ENCODE results near the gene HACD2. TPM values are rescaled to one million over a fixed set of nuclear protein-coding genes. Genes with fewer than 3 reads are reported as not detected.
A peak's percentile ranks its signal among the peaks of the same experiment; 100 is the strongest.
"Not testable (repeated sequence)": the region's sequence is repeated elsewhere in the genome, so short reads cannot be mapped to it uniquely, and the experiment has no call there.

Gene HACD2
- total RNA-seq, 1 experiment from 2014 or later: 30.5 TPM

DNA sequence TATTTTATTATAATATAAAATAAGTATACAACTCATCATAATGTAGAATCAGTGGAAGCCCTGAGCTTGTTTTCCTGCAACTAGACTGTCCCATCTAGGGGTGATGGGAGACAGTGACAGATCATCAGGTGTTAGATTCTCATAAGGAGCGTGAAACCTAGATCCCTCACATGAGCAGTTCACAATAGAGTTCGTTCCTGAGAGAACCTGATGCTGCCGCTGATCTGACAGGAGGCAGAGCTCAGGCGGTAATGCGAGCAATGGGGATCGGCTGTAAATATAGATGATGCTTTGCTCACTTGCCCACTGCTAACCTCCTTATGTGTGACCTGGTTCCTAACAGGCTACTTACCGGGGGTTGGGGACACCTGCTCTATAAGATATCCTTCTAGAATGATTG lies 26.8 kb upstream of the HACD2 start:
- not testable (repeated sequence) for DNase-seq (ENCODE audit: low spot score)

DNA sequence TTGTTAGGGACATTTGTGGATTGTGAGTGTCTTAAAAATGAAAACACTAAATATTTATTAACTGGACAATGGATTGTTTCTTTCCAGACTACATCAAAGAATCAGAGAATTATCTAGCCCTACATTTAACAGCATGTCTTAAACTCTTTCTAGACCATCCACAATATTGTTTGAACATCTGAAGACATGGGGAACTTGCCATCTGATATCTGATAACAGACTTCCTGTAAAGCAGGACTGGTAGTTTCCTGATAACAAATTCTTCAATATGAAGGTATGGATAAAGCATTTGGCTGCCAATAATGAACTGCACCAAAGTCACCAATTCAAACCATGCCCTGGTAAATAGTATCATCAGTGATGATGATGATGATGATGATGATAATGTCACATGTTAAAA lies 26.2 kb upstream of the HACD2 start:
- no peak for DNase-seq (ENCODE audit: low spot score)

DNA sequence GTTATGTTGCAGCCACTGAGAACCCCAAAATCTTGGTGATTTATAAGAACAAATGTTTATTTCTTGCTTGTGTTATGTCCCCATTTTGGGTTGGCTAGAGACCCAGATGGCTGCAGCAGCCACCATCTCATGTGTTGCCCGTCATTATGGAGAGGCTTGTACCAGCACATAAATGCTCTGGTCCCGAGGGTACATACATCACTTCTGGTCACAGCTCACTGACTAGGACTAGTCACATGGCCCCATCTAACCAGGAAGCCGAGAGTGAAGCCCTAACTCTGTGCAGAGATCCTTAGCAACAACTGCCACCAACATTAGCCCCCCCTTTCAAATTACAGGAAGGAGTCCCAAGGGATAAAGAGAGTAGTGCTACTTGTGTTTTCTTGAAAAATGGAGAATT lies 25.5 kb upstream of the HACD2 start:
- DNase-seq (ENCODE audit: low spot score): no peak

DNA sequence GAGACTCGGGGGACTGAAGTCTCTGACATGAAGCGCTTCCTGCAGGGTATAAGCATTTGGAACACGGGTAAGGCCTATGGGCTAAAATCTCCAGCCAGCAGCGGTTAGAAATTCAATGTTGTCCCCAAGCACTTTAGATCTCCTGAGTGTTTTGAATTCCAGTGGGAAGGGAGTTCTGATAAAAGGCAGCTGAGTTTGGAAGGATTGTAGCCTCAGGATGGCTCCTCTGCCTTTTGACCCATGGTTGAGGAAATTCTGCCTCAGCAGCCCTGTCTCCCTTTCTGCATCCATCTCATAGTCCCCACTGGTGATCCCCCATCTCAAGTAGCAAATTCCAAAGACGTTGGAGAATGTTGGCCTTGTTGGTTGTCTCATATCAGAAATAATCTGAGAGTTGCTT lies 24.2 kb upstream of the HACD2 start:
- DNase-seq (ENCODE audit: low spot score): no peak

DNA sequence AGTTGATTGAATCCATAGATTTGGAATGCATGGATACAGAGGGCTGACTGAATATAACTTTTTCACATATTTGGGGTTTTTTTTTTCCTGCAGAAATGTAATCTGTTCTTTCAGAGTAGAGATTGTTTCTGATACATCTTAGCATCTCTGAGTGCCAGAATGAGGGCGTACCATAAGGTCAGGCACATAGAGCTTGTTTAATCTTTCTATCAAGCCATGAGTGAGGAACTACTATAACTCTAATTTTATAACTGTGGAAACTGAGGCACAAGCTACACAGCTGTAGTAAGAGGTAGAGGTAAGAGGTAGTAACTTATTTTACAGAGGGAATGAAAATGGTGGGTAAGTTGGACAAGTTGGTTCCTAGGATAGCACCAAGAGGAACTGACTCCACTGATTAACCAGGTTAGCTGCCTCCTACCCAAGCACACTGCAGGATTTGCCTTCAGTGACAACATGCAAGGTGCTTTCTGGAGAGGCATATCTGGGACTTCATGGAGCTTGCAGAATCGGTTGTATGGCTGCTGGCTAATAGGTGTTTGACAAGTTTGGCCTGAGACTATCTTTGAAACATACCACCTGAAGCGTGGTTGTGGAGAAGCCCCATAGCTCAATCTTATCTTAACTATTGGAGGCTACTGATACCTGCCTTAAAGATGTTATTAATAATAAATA lies 23.5 kb upstream of the HACD2 start:
- DNase-seq (ENCODE audit: low spot score): no peak

DNA sequence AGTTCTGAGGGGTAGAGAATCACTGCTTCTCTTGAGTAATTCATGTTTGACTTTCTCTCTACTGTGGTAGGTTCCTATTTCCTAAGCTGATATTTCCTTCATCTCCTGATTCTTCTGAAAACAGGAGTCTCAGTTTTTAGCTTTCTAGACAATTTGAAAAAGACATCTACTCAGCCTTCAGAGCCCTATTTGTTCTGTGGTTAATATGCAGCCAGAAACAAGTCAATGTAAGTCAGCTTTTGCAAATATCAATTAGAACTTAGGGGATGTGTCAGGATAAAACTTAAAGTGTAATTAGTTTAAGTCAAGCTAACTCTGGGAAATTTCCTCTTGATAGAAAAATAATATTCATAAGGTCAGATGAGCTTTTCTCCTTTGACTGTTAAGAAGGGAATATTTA lies 21.7 kb upstream of the HACD2 start:
- no peak for DNase-seq (ENCODE audit: low spot score)

DNA sequence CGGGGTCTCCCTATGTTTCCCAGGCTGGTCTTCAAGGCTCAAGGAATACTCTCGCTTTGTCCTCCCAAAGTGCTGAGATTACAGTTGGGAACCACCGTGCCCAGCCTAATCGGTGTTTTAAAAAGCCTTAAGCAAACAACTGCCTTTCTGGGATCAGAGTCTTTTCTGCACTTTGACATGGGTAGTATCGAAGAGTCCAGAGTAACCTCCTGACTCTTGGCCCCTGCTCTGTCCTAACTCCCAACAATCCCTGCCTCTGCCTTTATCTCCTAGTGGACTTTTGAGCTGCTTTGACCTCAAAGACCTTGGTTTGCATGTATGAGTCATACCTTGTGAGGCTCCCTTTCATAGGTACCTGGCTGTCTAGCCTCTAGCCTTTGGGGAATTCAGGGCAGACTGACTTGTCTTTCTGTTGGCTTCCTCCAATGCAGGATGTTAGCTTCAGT lies 21.0 kb upstream of the HACD2 start:
- no peak for DNase-seq (ENCODE audit: low spot score)

DNA sequence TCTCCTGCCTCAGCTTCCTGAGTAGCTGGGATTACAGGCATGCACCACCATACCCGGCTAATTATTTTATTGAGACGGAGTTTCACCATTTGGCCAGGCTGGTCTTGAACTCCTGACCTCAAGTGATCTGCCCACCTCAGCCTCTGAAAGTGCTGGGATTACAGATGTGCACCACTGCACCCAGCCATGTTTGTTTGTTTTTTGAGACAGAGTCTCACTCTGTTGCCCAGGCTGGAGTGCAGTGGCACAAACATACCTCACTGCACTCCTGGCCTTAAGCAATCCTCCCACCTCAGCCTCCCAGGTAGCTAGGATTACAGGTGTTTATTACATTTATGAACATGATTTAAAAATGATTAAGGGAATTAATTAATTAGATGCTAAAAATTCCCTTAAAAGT lies 18.3 kb upstream of the HACD2 start:
- DNase-seq (ENCODE audit: low spot score): not testable (repeated sequence)

DNA sequence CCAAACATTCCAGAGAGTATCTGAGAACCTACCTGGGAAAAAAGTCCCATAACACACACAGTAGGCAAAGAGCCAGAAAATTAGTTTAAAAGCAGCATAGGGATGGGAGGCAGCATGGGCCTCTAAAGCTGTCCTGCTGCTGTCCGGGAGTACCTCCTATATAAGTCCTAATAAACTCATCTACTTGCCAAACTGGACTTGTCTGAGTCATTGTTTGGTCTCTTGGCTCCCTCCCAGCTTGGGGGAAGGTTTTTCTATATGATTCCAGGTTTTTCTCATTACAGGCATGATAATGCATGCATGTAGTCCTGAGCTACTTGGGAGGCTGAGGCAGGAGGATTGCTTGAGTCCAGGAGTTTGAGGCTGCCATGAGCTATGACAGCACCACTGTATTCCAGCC lies 17.5 kb upstream of the HACD2 start:
- DNase-seq (ENCODE audit: low spot score): peak; percentile 77

DNA sequence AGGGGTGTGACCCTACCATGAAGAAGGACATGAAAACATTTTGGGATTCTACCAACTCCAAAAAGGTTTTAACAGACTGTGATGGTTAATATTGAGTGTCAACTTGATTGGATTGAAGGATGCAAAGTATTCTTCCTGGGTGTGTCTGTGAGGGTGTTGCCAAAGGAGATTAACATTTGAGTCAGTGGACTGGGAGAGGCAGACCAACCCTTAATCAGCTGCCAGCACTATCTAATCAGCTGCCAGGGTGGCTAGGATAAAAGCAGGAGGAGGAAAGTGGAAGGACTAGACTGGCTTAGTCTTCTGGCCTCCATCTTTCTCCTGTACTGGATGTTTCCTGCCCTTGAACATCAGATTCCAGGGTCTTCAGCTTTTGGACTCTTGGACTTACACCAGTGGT lies 16.0 kb upstream of the HACD2 start:
- not testable (repeated sequence) for DNase-seq (ENCODE audit: low spot score)

DNA sequence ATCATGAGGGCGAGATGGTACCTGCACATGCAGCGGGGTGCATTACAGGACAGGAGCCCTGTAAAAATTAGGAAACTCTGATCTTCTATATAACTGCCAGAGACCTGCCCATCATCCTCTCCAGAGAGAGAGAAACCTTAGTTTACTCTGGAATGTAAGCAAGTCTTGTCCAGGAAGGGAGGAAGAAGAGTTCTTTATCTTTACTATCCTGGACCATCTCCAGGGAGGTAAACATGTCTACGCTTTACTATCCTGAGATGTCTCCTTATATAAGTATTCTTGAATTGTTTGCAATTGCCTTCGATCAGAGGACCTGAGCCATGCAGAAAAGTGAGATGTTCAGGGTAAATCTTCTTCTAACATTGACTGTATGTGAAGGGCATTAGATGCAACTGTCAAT lies 12.7 kb upstream of the HACD2 start:
- DNase-seq (ENCODE audit: low spot score): no peak

DNA sequence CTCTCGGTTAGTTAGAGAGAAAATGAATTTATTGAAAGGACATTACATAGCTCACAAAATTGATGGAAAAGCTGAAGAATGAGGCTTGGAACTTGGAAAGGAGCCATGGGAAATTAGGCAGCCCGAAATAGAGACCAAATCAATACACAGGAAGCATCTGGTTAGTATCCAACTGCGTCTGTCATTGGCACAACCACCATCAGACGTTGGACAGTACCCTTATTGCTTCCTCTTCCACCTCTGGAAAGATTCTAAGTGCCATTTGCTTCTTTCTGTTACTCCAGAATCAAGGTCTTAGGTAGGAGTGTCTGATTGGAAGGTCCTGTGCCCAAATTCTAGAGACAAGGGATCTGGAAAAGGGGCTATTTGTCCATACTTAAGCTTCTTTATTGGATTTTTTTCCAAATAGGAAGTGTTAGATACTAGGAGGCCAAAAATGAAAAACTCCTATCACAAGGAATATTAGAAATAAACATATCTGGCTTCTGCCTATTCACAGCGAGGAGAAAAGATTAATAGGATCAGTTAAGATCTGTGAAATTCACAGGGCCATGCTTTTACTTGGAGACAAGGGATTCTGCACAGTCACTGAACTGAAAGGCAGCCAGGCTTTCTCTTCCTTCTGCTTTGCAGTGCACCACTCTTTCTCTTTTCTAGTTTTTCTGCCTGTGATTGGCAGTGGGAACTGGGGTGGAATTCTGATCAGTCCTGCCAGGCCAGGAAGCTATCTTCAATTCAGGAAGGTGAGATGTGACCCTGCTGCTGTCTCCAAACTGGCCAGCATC lies 10.7 kb upstream of the HACD2 start:
- no peak for DNase-seq (ENCODE audit: low spot score)

DNA sequence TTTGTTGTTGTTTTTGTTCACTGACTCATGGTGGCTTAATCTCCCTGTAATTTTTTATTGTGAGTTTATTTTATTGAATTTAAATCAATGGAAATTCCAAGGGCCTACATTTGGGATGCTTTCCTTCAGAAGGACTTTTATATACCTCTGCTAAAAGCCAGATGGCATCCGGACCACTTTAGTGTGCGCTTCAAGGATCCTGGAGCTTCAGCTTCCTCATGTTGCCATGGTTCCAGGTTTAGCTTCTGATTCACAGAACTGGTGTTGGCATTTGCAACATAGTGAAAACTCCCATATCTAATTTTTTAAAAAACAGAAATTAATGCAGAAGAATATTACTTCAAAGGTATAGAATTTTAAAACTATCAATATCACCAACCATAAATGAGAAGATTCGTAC lies 8.5 kb upstream of the HACD2 start:
- DNase-seq (ENCODE audit: low spot score): no peak

DNA sequence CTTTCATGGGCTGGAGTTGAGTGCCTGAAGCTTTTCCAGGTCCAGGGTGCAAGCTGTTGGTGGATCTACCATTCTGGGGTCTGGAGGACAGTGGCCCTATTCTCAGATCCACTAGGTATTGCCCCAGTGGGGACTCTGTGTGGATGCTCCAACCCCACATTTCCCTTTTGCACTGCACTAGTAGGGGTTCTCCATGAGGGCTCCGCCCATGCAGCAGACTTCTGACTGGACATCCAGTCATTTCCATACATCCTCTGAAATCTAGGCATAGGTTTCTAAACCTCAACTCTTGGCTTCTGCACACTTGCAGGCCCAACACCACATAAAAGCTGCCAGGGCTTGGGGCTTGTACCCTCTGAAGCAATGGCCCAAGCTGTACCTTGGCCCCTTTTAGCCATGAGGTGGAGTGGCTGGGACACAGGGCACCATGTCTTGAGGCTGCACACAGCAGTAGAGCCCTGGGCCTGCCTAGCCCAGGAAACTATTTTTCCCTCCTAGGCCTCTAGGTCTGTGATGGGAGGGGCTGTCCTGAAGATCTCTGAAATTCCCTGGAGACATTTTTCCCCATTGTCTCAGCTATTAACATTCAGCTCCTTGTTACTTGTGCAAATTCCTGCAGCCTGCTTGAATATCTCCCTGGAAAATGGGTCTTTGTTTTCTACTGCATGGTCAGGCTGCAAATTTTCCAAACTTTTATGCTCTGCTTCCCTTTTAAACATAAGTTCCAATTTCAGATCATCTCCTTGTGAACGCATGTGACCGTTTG lies 6.0 kb upstream of the HACD2 start:
- no peak for DNase-seq (ENCODE audit: low spot score)

DNA sequence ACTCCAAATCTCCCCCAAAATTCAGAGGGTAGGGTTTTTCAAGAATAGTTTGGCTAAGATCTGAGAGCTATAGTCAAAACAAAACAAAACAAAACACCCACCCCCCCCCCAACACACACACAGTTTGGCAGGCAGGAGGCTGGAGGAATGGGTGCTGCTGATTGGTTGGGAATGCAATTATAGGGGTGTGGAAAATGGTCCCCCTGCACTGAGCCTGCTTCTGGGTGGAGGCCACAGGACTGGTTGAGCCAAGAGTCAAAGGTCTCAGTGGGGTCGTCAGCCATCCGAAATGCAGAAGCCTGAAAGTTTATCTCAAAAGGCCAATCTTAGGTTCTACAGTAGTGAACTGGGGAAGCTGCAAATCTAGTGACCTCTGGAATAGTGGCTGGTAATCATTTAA lies 2.5 kb upstream of the HACD2 start:
- DNase-seq (ENCODE audit: low spot score): no peak

DNA sequence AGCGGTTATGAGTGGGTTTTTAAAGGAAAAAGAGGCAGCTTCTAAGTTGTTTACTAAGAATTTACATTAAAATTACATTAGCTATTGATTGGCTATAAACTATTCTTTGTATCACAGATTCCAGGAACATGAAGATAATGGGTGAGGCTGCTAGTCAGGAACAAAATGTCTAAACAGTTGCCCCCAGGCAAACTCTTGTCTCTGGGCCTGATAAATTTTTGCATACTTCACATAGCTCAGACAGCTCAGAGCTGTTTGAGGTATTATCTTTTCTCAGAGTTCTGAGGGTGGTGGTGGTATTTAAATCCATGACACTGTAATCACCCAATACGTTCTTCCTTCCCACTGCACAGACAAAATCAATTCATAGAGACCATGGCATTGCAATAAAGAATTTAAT lies 2.1 kb upstream of the HACD2 start:
- no peak for DNase-seq (ENCODE audit: low spot score)

DNA sequence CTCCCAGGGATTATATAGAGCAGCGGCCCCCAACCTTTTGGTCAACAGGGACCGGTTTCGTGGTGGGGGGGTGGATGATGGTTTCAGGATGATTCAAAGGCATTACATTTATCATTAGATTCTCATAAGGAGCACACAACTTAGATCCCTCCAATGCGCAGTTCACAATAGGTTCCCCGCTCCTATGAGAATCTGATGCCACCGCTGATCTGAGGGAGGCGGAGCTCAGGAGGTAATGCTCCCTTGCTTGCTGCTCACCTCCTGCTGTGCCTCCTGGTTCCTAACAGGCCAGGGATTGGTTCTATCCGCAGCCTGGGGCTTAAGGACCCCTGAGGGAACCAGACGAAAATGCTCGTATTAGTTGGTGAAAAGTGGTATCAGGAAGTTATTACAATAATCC lies 1.3 kb upstream of the HACD2 start:
- peak; percentile 67 for DNase-seq (ENCODE audit: low spot score)

DNA sequence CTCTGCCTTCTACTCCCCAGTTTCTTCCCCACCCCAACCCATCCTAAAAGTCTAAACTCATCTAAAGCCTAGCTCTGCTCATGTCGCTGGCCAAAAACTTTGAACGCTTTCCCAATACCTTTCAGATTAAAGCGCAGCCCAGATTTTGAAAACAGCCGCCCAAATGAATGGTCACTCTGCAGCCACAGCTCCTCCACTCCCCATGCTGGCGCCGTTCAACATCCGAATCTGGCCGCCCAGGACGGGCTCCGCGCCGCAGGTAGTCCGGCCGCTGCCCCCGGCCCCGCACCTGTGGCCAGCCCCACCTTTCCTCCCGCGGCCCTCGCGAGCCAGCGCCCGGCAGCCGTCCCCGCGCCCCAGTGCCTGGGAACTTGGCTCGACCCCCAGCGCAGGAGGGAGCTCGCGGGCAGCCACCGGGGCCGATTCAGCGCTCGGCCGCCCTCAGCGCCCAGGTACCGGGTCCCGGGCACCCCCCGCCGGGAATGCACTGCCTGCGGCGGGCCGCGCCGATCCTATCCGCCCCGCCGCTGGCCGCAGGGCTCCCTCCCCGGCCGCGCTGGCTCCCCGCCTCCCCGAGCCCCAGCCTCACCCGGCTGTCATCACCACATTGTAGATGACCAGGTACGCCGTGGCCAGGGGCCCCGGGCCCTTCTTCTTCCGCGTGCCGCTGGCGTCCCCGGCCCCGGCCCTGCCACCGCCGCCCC lies 417 bp downstream of the HACD2 start:
- DNase-seq (ENCODE audit: low spot score): no peak

DNA sequence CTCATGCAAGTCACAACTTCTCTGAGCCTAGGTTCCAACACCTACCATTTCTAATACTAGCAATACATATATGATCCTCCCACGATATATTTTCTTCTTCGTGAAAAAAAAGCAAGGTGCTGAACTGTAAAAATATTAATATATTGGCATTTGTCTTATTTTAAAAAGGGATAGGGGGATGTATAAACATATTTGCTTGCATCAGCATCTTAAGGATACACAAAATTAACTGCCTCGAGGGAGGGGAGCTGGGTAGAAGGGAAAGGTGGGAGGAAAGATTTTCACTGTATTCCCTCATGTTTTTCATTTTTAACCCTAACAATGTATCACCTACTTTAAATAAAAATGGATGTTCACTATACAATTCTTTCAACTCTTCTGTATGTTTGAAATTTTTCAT lies 1.3 kb downstream of the HACD2 start:
- no peak for DNase-seq (ENCODE audit: low spot score)

DNA sequence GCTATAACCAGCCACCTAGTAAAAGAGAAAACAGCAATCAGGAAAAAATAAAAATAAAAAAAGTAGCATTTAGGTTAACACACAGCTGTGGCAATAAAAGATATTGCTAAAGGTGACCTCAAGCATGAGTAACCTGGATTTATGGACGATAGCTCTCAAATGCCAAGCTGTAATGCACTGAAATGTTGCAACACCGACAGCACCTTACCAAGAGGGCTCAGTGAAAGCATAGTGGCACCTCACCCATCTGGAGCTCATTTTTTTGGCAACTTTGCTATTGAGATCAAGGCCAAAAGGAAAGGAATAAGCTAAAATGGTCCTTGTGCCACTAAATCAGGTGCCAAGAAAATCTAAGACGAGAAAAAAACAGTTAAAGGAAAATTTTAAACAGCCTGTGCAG lies 2.5 kb downstream of the HACD2 start:
- no peak for DNase-seq (ENCODE audit: low spot score)

DNA sequence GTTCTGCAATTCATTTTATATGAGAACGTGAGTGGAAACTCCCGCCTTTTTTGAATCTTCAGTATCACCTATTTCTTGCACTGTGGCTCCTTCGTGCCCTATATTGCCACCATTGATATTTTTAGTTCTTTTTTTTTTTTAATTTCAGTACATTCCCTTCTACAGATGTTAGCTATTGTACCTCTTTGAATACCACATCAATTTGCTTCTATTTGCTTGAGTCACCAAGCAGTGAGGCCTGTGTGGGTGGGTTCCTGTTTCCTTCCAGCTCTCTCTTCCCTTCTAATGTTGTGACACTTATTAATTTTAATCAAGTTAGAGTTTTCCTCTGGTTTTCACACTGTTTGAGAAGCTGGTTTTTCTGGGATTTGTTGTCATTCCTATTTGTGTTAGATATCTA lies 8.7 kb downstream of the HACD2 start:
- no peak for DNase-seq (ENCODE audit: low spot score)

DNA sequence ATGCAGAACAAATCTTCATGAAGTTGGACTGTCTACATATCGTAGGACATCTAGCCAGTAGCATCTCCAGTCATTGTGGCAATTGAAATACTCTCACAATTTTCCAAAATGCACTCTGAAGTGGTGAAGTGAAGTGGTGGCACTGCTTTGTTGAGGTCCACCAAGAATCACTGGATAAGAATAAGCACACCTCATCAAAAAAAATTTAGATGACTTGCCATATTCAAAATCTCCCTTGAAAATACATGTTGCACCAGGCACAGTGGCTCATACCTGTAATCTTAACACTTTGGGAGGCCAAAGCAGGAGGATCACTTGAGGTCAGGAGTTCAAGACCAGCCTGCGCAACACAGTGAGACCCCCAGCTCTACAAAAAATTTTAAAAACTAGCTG lies 12.9 kb downstream of the HACD2 start:
- no peak for DNase-seq (ENCODE audit: low spot score)

All from H4 (cell line).